HG02973 (cell line): ENCODE results near the gene TSC22D1.
"Not testable (repeated sequence)": the region's sequence is repeated elsewhere in the genome, so short reads cannot be mapped to it uniquely, and the experiment has no call there.

Experiments
- ATAC-seq: cut with Tn5 transposase; IDR thresholded peaks from one replicate; pipeline ENCODE4 v1.9.1; 2021; ENCODE audit warnings: moderate library complexity; ENCODE audit not compliant: unreplicated experiment

The TSC22D1 gene

GRCh38 chr13:44575741-44576350 lies at the start of gene TSC22D1:
Gene TSC22D1 (minus strand): TSS chr13:44576330. CDS start chr13:44576074, 256 bp downstream.
- ATAC-seq: no peak

GRCh38 chr13:44622708-44623107 lies 46.6 kb upstream of the TSC22D1 start:
- no peak for ATAC-seq

DNA sequence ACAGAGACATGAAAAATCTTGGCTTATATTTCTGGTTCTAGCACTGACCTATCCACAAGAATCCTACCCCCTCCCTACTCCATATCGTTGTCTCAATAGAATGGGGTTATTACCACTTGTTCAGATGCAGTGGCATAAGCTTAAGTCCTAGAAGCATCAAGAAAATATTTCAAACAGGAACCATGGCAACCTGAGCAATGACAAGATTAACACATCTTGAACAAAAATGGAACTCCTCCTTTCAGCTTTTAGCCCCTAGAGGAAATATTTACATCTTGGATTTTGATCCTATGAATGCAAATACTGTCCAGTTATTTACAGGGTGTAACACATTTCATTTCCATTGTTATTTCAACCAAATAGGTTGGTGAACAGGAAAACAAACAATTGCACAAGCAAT lies 46.1 kb upstream of the TSC22D1 start:
- ATAC-seq: no peak

DNA sequence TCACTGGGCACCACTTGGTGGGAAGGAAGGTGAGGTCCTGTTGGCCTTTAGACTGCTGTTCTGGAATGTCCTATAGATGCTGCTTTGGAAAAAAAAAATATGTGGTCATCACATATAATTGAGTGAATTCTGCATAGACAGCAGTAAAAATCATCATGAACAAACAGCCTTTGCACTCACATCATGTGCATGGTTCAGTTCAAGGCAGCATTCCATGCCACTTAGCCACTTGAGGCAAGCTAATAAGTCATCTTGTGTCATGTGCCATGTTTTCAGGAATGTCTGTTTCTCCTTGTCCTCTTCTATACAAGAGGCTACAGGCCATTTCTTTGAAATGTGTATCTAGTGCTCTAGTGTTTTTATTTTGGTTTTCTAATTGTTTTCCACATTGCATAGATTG lies 43.9 kb upstream of the TSC22D1 start:
- no peak for ATAC-seq

DNA sequence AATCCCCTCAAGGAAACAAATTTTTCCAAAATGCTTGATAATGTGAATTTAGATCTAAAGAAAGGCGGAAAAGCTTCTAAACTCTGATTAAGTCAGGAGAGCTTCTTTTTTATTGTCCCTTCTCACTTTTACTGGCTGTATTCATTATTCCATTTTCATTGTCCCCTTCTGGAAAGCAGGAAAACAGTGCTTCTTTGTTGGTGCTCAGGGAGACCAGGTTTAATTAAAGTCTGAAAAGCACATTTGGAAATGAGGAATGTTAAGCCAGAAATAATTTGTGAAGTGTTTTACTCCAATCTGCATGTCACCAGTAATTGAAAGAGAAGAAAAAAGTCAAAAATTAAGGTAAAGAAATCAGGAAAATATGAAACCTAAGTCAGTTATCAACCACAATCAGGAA lies 43.5 kb upstream of the TSC22D1 start:
- no peak for ATAC-seq

GRCh38 chr13:44618326-44618725 lies 42.2 kb upstream of the TSC22D1 start:
- no peak for ATAC-seq

GRCh38 chr13:44617648-44618047 lies 41.5 kb upstream of the TSC22D1 start:
- ATAC-seq: no peak

- no peak for ATAC-seq
Measured at GRCh38 chr13:44609137-44609536, 33.0 kb upstream of the TSC22D1 start.

DNA sequence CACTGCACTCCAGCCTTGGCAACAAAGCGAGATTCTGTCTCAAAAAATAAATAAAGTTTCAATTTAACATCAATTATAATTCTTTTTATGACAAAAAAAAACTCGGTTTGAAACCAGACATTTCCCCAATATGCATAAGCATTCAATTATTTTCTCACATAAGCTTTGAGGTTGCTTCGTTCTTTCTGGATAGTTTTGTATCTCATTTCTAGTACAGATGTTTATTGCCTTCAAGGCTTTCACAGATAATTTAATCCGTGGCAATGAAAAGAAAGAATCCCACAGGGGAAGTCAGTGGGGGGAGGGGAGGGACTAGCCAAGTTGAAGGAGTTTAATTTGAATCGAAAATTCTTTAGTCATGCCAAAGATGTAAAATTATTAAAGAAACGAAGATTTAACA lies 29.6 kb upstream of the TSC22D1 start:
- no peak for ATAC-seq

DNA sequence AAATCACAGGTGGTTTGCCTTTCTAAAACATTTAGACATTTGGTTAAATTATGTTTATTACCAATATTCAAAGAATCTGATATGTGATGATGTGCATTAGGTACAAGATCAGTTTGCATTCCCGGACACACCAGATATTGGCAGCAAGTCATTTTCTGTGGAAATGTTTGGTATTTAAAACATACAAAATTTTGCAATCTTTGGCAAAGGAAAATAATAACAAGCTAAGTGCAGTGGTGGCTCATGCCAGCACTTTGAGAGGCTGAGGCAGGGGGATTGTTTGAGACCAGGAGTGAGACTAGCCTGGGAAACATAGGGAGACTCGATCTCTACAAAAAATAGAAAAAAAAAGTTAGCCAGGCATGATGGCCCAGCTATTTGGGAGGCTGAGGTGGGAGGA lies 29.1 kb upstream of the TSC22D1 start:
- no peak for ATAC-seq

DNA sequence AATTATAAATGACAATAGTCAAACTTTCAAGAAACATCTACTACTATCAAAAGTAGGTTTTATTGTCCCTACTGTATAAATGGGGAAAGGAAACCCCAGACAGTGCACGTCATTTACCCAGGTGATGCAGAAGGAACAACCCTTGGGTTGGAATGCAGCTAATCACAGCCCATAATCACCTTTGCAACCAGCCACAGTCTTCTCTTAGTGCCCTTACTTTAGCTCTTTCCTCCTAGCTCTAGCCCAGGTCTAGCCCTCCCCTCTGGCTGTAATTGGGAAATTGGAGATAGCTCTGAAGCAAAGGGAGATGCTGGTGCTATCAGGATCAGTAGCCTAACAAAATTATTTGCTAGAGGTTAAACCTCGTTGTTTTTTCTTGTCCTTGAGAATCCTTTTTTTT lies 25.5 kb upstream of the TSC22D1 start:
- ATAC-seq: no peak

- not testable (repeated sequence) for ATAC-seq
Measured at GRCh38 chr13:44593861-44594592, 17.9 kb upstream of the TSC22D1 start.

- no peak for ATAC-seq
Measured at GRCh38 chr13:44592216-44592847, 16.2 kb upstream of the TSC22D1 start.

- no peak for ATAC-seq
Measured at GRCh38 chr13:44591316-44591715, 15.2 kb upstream of the TSC22D1 start.

DNA sequence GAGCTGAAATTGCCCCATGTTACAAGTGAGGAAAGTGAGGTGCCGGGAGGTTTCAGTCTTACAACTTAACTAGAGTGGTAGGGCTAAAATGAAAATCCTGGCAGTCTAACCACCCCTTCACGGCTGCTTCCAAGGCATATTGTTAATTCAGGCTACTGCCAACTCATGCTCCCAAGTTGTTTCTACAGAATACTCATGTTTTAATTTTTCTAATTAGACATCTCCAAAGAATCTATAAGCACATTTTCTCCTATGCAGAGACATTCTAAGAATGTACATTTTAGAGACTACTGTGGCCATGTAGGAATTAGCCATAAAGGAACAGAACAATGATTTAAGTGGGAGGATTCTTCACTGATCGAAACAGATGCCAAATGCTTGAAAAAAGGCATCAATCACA lies 7.0 kb upstream of the TSC22D1 start:
- no peak for ATAC-seq

DNA sequence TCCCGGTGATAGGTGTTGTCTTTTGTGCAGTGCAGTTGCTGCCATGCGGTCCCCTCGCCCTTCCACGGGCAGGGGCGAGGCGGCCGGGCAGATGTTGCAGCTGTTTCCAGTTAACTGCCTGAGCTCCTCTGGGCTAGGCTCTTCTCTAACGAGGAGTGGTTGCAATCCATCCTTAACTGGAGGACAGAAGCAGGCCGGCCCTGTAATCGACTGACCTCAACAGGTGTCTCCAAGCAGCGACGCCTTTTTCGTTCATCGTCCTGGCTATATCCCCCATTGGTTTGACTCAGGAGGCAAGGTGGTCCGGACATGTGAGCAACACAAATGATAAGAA lies 1.9 kb upstream of the TSC22D1 start:
- ATAC-seq: no peak

GRCh38 chr13:44577236-44578066 lies 1.3 kb upstream of the TSC22D1 start:
- ATAC-seq: peak; percentile 61

GRCh38 chr13:44576351-44577235 lies 463 bp upstream of the TSC22D1 start:
- peak; percentile 26 for ATAC-seq

GRCh38 chr13:44575035-44575434 lies 1.1 kb downstream of the TSC22D1 start:
- ATAC-seq: no peak

GRCh38 chr13:44574466-44574855 lies 1.7 kb downstream of the TSC22D1 start:
- no peak for ATAC-seq
